PC-9 (cell line): ENCODE results near the gene ASCL2. TPM values are rescaled to one million over a fixed set of nuclear protein-coding genes. Genes with fewer than 3 reads are reported as not detected.
A peak's percentile ranks its signal among the peaks of the same experiment; 100 is the strongest.

Source experiments
- BruUV-seq: library from RNA; stranded (reverse); fragments of 400-500 nt; replicated peaks from 2 replicates; lab custom pipeline; 2021; lab: Mats Ljungman, UMichigan
- CTCF ChIA-PET: fragments of 300-600 bp; sonication (Branson Sonifier 250); formaldehyde crosslinking; loops from one replicate; lab custom pipeline; 2022; ENCODE audit warnings: antibody characterized with exemption; lab: Charles Lee
- POLR2A ChIA-PET: fragments of 300-600 bp; sonication (Branson Sonifier 250); formaldehyde crosslinking; loops from one replicate; lab custom pipeline; 2022; ENCODE audit warnings: antibody characterized with exemption; ENCODE audit not compliant: unreplicated experiment; lab: Charles Lee
- DNase-seq, 2 experiments: peaks; one replicate each; pipeline versions ENCODE4 v3.0.0 to v3.0.0-alpha.2; 2015 to 2022; ENCODE audit warnings: mixed read lengths in 1 of 2
- H2AFZ ChIP-seq: fragments of 200-600 bp; sonication (generic); 2 replicates; pipeline ENCODE4 v1.8.1; 2017; ENCODE audit warnings: antibody characterized with exemption
- H3F3A ChIP-seq: fragments of 200-600 bp; sonication (generic); 2 replicates; pipeline ENCODE4 v1.8.1; 2017; ENCODE audit warnings: antibody characterized with exemption, mild to moderate bottlenecking, low read depth; ENCODE audit not compliant: insufficient read depth
- H3K27ac ChIP-seq: fragments of 200-600 bp; sonication (generic); 2 replicates; pipeline ENCODE4 v1.6.1; 2016; ENCODE audit warnings: mixed run types
- H3K27me3 ChIP-seq: fragments of 200-600 bp; sonication (generic); 2 replicates; pipeline ENCODE4 v1.6.1; 2016; ENCODE audit warnings: low read depth, mixed run types; ENCODE audit not compliant: insufficient read depth
- H3K36me3 ChIP-seq: fragments of 200-600 bp; sonication (generic); 2 replicates; pipeline ENCODE4 v1.6.1; 2016; ENCODE audit warnings: low read depth, mixed run types
- H3K4me1 ChIP-seq: fragments of 200-600 bp; sonication (generic); replicated peaks from 2 replicates; pipeline ENCODE4 v1.6.1; 2016; ENCODE audit warnings: mixed run types; ENCODE audit not compliant: insufficient read depth
- H3K4me2 ChIP-seq: fragments of 200-600 bp; sonication (generic); 2 replicates; pipeline ENCODE4 v1.6.1; 2017; ENCODE audit warnings: mixed run types
- H3K4me3 ChIP-seq: fragments of 200-600 bp; sonication (generic); 2 replicates; pipeline ENCODE4 v1.6.1; 2016; ENCODE audit warnings: mixed run types
- H3K79me2 ChIP-seq: fragments of 200-600 bp; sonication (generic); 2 replicates; pipeline ENCODE4 v1.6.1; 2017; ENCODE audit warnings: low read depth, mixed run types
- H3K9me2 ChIP-seq: fragments of 200-600 bp; sonication (generic); 2 replicates; pipeline ENCODE4 v1.8.1; 2017; ENCODE audit warnings: mild to moderate bottlenecking; ENCODE audit not compliant: insufficient read depth
- H3K9me3 ChIP-seq: fragments of 200-600 bp; sonication (generic); 2 replicates; pipeline ENCODE4 v1.8.1; 2016; ENCODE audit warnings: low read depth; ENCODE audit not compliant: insufficient read depth
- H4K20me1 ChIP-seq: fragments of 200-600 bp; sonication (generic); 2 replicates; pipeline ENCODE4 v1.8.1; 2017; ENCODE audit not compliant: insufficient read depth
- EZH2 ChIP-seq: fragments of 200-600 bp; sonication (generic); IDR thresholded peaks from 2 replicates; pipeline ENCODE4 v1.8.0; 2017; ENCODE audit warnings: antibody characterized with exemption, low read depth
- intact Hi-C: fragments of 100-400 bp; cut with micrococcal nuclease; formaldehyde crosslinking; loops from one replicate; pipeline ENCODE4 v1.10.0; 2022; ENCODE audit not compliant: unreplicated experiment
- total RNA-seq: library from RNA; stranded (reverse); gene quantifications from 2 replicates; pipeline ENCODE4 v1.2.3, GENCODE V29; 2021
- TF ChIP-seq, protein P1 (sequence below): fragments of 200-600 bp; sonication (generic); conservative IDR thresholded peaks from 2 replicates; pipeline ENCODE4 v1.6.1; 2017; ENCODE audit warnings: mixed run types, antibody characterized with exemption, mild to moderate bottlenecking, moderate library complexity

Gene ASCL2
- total RNA-seq, 1 experiment from 2014 or later: not detected

DNA sequence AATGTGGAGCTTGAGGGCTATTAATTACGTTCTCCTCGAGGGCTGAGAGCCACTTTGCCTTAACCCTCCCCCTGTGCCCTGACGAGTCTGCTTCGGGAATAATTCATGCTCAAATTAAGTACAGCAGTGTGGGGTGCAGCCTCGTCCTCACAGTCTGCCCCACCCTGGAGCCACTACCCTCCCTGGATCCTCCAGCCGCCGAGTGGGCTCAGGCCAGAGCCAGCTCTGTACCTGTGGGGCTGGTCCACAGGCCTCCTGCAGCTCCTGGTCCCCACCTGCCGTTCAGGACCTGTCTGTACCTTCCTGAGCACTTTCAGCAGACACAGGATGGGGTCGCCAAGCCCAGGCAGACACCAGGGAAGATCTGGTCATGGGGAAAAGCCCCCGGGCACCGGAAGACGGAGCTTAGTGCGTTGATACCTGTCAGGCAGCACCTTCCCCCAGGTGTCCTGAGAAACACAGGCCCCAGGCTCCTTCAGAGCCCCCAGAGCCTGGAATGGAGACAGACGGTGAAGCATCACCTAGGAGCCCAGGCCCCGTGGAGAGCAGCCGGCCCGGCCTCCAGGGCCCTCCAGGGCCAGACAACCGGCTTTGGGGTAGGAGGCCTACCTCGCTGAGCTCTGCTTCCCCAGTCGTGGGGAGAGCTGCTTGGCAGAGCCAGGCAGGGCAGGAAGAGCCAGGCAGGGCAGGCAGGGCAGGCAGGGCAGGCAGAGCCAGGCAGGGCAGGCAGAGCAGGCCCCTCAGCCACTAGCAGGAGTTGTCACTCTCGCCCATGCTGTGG, 41.2 kb upstream of the ASCL2 start:
- no TSS peak for BruUV-seq
- Histone ChIP-seq H3K27me3 (no peaks in the 10 kb centered on the region), H3K36me3 (no peaks in the 10 kb centered on the region), H3K27ac (0 out of 2 replicates have a peak overlapping the region, but pooled peaks have one; percentile 9), H3K4me3 (no peak overlapping the region), H3K9me3 (no peaks in the 10 kb centered on the region), H3K4me2 (peak overlapping the region; percentile 7; the same call in 1 of the 2 replicates), H3K9me2 (no peaks in the 10 kb centered on the region), H3F3A (no peaks in the 10 kb centered on the region), H2AFZ (no peak overlapping the region), H3K79me2 (no peaks in the 10 kb centered on the region), H3K4me1 (peaks cover 8% of the 10 kb centered on the region), H4K20me1 (no peaks in the 10 kb centered on the region)
- CTCF ChIA-PET: interaction anchor here (0.5 kb wide), 1 partner anchor 79 kb away, joined by 9 read pairs; no protein-coding TSS in a partner anchor
- DNase-seq: no peak
- POLR2A ChIA-PET: interaction anchor here (0.6 kb wide), 1 partner anchor 67 kb away, joined by 4 read pairs; no protein-coding TSS in a partner anchor
- TF ChIP-seq, protein P1, sequence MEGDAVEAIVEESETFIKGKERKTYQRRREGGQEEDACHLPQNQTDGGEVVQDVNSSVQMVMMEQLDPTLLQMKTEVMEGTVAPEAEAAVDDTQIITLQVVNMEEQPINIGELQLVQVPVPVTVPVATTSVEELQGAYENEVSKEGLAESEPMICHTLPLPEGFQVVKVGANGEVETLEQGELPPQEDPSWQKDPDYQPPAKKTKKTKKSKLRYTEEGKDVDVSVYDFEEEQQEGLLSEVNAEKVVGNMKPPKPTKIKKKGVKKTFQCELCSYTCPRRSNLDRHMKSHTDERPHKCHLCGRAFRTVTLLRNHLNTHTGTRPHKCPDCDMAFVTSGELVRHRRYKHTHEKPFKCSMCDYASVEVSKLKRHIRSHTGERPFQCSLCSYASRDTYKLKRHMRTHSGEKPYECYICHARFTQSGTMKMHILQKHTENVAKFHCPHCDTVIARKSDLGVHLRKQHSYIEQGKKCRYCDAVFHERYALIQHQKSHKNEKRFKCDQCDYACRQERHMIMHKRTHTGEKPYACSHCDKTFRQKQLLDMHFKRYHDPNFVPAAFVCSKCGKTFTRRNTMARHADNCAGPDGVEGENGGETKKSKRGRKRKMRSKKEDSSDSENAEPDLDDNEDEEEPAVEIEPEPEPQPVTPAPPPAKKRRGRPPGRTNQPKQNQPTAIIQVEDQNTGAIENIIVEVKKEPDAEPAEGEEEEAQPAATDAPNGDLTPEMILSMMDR: no peak
- no peak for TF ChIP-seq EZH2
- intact Hi-C loops: no loop called here

DNA sequence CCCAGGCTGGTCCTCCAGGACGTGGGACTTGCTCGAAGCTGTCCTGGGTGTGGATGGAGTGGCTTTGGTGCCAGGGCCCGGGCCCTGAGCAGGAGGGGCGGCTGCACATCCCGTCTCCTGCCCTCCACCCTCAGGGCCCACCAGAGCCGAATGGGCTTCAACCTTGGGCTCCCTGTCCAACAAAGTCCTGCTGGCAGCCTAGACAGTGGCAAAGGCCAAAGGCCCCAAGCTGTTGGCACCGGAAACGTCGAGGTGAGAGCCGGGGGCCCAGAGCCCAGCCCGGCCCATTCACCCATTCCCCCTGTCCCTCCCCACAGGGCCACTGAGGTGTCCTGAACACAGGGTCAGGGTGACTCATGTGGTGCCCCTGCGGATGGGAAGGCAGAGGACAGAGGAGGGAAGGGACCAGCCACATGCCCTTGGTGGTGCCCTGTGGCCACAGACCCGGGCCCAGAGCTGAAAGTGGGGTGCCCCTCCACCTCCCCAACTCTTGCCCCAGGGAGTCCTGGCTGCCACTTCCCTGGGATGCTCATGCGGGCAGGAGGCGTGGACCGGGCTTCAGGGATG, 40.5 kb upstream of the ASCL2 start:
- CTCF ChIA-PET: no interaction called here
- Histone ChIP-seq H3K79me2 (no peaks in the 10 kb centered on the region), H4K20me1 (no peaks in the 10 kb centered on the region), H2AFZ (no peak overlapping the region), H3K4me1 (peaks cover 8% of the 10 kb centered on the region), H3K9me2 (no peaks in the 10 kb centered on the region), H3K36me3 (no peaks in the 10 kb centered on the region), H3K4me2 (no peak overlapping the region), H3K27ac (no peak overlapping the region), H3K9me3 (no peaks in the 10 kb centered on the region), H3F3A (no peaks in the 10 kb centered on the region), H3K4me3 (no peak overlapping the region), H3K27me3 (no peaks in the 10 kb centered on the region)
- POLR2A ChIA-PET: interaction anchor here (0.6 kb wide), 1 partner anchor 67 kb away, joined by 4 read pairs; no protein-coding TSS in a partner anchor
- TF ChIP-seq EZH2: no peak
- TF ChIP-seq, protein P1: no peak
- no TSS peak for BruUV-seq
- intact Hi-C loops: no loop called here
- DNase-seq: no peak

DNA sequence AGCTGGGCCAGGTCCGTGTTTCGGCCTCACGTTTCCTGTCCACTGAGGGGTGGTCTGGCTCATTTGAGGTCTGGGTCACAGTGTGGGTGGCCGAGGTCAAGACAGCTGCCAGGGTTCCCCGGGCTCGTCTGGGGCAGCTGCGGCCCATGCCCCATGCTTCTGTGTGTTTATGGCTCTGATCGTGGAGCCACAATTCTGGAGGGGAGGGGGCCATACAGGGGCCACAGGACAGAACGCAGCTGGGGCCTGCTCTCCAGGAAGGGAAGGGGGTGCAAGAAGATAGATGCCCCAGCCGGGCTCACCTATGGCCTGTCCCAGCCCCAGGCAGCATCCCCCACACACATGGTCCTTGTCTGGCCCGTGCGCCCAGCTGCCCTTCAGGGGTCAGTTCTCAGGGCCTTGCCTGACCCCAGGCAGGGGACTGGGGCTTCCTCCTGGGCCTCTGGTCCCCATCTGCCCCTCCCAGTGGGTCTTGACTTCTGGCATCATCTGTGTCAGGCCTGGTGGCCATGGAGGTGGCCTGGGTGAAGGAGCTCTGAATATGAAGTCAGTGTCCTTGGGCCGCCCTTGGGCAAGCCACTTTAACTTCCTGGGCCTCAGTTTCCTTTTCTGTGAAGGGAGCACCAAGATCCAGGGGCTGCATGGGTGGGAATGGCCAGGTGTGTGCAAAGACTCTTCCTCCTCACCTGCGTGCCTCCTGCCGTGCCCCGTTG, 39.8 kb upstream of the ASCL2 start:
- Histone ChIP-seq H3K27me3 (no peaks in the 10 kb centered on the region), H3K9me3 (no peaks in the 10 kb centered on the region), H3F3A (no peaks in the 10 kb centered on the region), H2AFZ (no peak overlapping the region), H3K79me2 (no peaks in the 10 kb centered on the region), H3K36me3 (no peaks in the 10 kb centered on the region), H3K4me3 (no peak overlapping the region), H3K9me2 (no peaks in the 10 kb centered on the region), H3K4me1 (peaks cover 8% of the 10 kb centered on the region), H4K20me1 (no peaks in the 10 kb centered on the region), H3K4me2 (no peak overlapping the region), H3K27ac (no peak overlapping the region)
- CTCF ChIA-PET: no interaction called here
- POLR2A ChIA-PET: interaction anchor here (0.6 kb wide), 1 partner anchor 82 kb away, joined by 6 read pairs; no protein-coding TSS in a partner anchor
- no TSS peak for BruUV-seq
- intact Hi-C loops: no loop called here
- TF ChIP-seq, protein P1: no peak
- TF ChIP-seq EZH2: no peak
- DNase-seq: no peak
